Measurements from ENCODE around the gene DIP2B. TPM values are rescaled to one million over a fixed set of nuclear protein-coding genes. Genes with fewer than 3 reads are reported as not detected.

Gene DIP2B
- total RNA-seq, 2 experiments from 2014 or later, result 21.2 to 23.7 TPM

- POLR2A ChIA-PET, result interaction anchor here (1.1 kb wide), 1 partner anchor 30 kb away, joined by 4 read pairs; no protein-coding TSS in a partner anchor
These were observed 85.1 kb downstream of the DIP2B start for GRCh38 chr12:50589650-50590435.

DNA sequence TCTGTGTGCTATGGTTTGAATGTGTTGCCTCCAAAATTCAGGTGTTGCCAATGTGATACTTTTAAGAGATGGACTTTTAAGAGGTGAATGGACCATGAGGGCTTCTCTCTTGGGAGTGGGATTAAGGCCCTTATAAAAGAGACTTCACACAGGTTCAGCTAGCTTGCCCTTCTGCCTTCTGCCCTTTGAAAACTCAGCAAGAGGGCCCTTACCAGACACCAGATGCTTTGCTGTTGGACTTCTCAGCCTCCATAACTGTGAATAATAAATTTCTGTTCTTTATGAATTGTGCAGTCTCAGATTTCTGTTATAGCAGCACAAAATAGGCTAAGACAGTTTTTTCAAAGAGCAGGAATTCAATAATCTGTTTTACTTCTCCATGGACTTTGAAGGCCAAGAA is 86.1 kb downstream of the DIP2B start:
- ATAC-seq, result no peak
- H3K9me3 Mint-ChIP-seq, result no peaks in the 10 kb centered on the region
- DNase-seq, result no peak
- POLR2A ChIA-PET, result interaction anchor here (1.0 kb wide), 1 partner anchor 173 kb away, joined by 5 read pairs; the partner anchor contains the start of gene ATF1
- CTCF ChIA-PET, result interaction anchor here (1.5 kb wide), 1 partner anchor 86 kb away, joined by 9 read pairs; the partner anchor contains the start of gene DIP2B
- TF ChIP-seq, protein P1, sequence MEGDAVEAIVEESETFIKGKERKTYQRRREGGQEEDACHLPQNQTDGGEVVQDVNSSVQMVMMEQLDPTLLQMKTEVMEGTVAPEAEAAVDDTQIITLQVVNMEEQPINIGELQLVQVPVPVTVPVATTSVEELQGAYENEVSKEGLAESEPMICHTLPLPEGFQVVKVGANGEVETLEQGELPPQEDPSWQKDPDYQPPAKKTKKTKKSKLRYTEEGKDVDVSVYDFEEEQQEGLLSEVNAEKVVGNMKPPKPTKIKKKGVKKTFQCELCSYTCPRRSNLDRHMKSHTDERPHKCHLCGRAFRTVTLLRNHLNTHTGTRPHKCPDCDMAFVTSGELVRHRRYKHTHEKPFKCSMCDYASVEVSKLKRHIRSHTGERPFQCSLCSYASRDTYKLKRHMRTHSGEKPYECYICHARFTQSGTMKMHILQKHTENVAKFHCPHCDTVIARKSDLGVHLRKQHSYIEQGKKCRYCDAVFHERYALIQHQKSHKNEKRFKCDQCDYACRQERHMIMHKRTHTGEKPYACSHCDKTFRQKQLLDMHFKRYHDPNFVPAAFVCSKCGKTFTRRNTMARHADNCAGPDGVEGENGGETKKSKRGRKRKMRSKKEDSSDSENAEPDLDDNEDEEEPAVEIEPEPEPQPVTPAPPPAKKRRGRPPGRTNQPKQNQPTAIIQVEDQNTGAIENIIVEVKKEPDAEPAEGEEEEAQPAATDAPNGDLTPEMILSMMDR (IDR thresholded peaks at IDR 0.05), result no peak
- H3K27ac Mint-ChIP-seq, result no peak overlapping the region
- no peak overlapping the region for H3K4me3 Mint-ChIP-seq
- H3K36me3 Mint-ChIP-seq (ENCODE audit: low read depth), result peaks cover 2% of the 10 kb centered on the region
- H3K4me1 Mint-ChIP-seq (ENCODE audit: low read depth), result peaks cover 27% of the 10 kb centered on the region
- no peaks in the 10 kb centered on the region for H3K27me3 Mint-ChIP-seq
- intact Hi-C loops (cut with micrococcal nuclease), result no loop called here

More at GRCh38 chr12:50589650-50590435, 85.1 kb downstream of the DIP2B start:
- Mint-ChIP-seq H3K4me1 (ENCODE audit: low read depth) (peaks cover 27% of the 10 kb centered on the region), H3K4me3 (no peak overlapping the region), H3K36me3 (ENCODE audit: low read depth) (peaks cover 4% of the 10 kb centered on the region), H3K27ac (peak overlapping the region; percentile 74), H3K27me3 (no peaks in the 10 kb centered on the region), H3K9me3 (no peaks in the 10 kb centered on the region)
- TF ChIP-seq, protein P1 (IDR thresholded peaks at IDR 0.05), result no peak
- DNase-seq, result peak; percentile 54
- CTCF ChIA-PET, result interaction anchor here (1.5 to 1.8 kb wide), 2 partner anchors 81 to 85 kb away, joined by 4 to 9 read pairs; partner anchors contain the start of gene DIP2B
- peak; percentile 84 for ATAC-seq
- intact Hi-C loops (cut with micrococcal nuclease), result no loop called here

GRCh38 chr12:50595667-50596066 is 90.9 kb downstream of the DIP2B start:
- POLR2A ChIA-PET, result no interaction called here
- DNase-seq (no peak), ATAC-seq (no peak)
- no peak overlapping the region for H3K4me3 Mint-ChIP-seq
- TF ChIP-seq, protein P1 (IDR thresholded peaks at IDR 0.05), result no peak
- H3K36me3 Mint-ChIP-seq (ENCODE audit: low read depth), result no peaks in the 10 kb centered on the region
- no peak overlapping the region for H3K27ac Mint-ChIP-seq
- no peaks in the 10 kb centered on the region for H3K9me3 Mint-ChIP-seq
- intact Hi-C loops (cut with micrococcal nuclease), result no loop called here
- CTCF ChIA-PET, result interaction anchor here (6.3 kb wide), 1 partner anchor 90 kb away, joined by 31 read pairs; the partner anchor contains the start of gene DIP2B
- peaks cover 31% of the 10 kb centered on the region for H3K4me1 Mint-ChIP-seq (ENCODE audit: low read depth)
- H3K27me3 Mint-ChIP-seq, result no peaks in the 10 kb centered on the region

DNA sequence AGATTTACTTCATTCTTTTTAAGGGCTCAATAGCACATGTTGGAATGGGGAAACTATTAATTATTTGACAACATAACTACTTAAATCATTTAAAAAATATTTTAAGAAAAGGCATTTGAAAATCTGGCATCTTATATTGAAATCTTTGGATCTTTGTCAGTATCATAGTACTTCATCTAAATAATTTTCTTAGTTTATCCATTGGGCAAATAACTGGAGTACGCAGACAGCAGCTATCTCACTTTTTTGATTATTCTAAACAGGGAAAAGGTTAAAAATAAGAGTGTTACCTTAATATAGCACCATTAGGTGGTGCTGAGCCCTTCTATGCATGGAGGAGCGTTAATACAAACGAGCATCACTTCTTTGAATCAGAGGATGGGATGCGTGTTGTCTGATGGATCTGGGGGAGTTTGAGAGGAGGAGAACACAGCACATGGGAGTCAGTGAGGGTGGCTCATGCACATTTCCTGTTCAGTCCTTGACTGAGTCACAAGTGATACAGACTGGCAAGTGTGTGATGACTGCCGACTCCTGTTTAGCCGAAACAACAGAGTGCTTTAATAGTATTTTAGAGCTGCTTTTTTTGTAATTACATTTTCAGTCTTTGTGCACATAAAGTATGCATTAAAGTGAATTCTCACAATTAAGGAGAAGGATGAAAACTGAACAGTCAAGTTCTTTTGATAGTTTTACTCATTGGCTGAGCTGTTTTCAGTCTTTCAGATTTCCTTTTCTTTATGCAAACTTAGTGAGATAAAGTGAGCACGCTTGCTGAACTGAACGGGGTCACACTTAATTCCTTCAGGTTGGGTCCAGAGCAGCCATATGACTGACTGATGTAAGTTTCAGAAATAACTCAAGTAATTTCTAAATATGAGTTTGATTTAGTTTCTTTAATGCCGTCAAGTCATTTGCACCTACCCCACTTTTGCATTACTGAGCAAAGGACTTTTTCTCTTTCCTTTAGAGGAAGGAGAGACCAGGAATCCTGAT is 92.7 kb downstream of the DIP2B start:
- DNase-seq (peak; percentile 78), ATAC-seq (peak; percentile 99)
- H3K27me3 Mint-ChIP-seq, result no peaks in the 10 kb centered on the region
- no peaks in the 10 kb centered on the region for H3K9me3 Mint-ChIP-seq
- ChIA-PET POLR2A (interaction anchor here (0.7 to 1.0 kb wide), 3 partner anchors 13 to 48 kb away, joined by 3 read pairs; no protein-coding TSS in a partner anchor), CTCF (interaction anchor here (1.4 to 6.3 kb wide), 2 partner anchors 40 to 92 kb away, joined by 3 to 31 read pairs; partner anchors contain the start of gene DIP2B)
- H3K4me1 Mint-ChIP-seq (ENCODE audit: low read depth), result peaks cover 37% of the 10 kb centered on the region
- H3K27ac Mint-ChIP-seq, result peak overlapping the region; percentile 89
- TF ChIP-seq, protein P1 (IDR thresholded peaks at IDR 0.05), result no peak
- H3K4me3 Mint-ChIP-seq, result peak overlapping the region; percentile 61
- intact Hi-C loops (cut with micrococcal nuclease), result no loop called here
- H3K36me3 Mint-ChIP-seq (ENCODE audit: low read depth), result peaks cover 7% of the 10 kb centered on the region

All from activated CD8-positive, alpha-beta T cell treated with anti-CD3 and anti-CD28 coated beads for 36 hours (primary cell).